HEK293T (cell line): ENCODE data around the gene NUDT12.

Experiments used
- CTCF ChIA-PET: fragments of 350-600 bp; formaldehyde crosslinking; extraction: SDS; loops from one replicate; lab custom pipeline; 2021; ENCODE audit warnings: antibody characterized with exemption, inconsistent platforms; lab: Yijun Ruan, JAX
- POLR2A ChIA-PET: fragments of 350-600 bp; formaldehyde crosslinking; extraction: SDS; loops from one replicate; lab custom pipeline; 2020; ENCODE audit warnings: antibody characterized with exemption, inconsistent platforms; lab: Yijun Ruan, JAX
- DNase-seq: peaks from one replicate; pipeline ENCODE4 v3.0.0; 2012; ENCODE audit warnings: mixed read lengths; ENCODE audit errors: extremely low spot score
- ARNT ChIP-seq: fragments of 450-650 bp; IDR thresholded peaks from 2 replicates; pipeline ENCODE4 v1.6.1; 2017; ENCODE audit warnings: mild to moderate bottlenecking
- BHLHE40 ChIP-seq: fragments of 450-650 bp; IDR thresholded peaks from 2 replicates; pipeline ENCODE4 v1.6.1; 2016; ENCODE audit warnings: mild to moderate bottlenecking, moderate library complexity, borderline replicate concordance
- CTBP1 ChIP-seq: fragments of 450-650 bp; IDR thresholded peaks from 2 replicates; pipeline ENCODE4 v1.6.1; 2016; ENCODE audit warnings: borderline replicate concordance
- ELF4 ChIP-seq: fragments of 450-650 bp; IDR thresholded peaks from 2 replicates; pipeline ENCODE4 v1.6.1; 2017; ENCODE audit warnings: antibody characterized with exemption
- FOXA1 ChIP-seq: fragments of 450-650 bp; IDR thresholded peaks from 2 replicates; pipeline ENCODE4 v1.6.1; 2016; ENCODE audit warnings: mild to moderate bottlenecking
- FOXK2 ChIP-seq: fragments of 450-650 bp; IDR thresholded peaks from 2 replicates; pipeline ENCODE4 v1.6.1; 2016; ENCODE audit warnings: mild to moderate bottlenecking
- FOXM1 ChIP-seq: fragments of 450-650 bp; IDR thresholded peaks from 2 replicates; pipeline ENCODE4 v1.6.1; 2017; ENCODE audit warnings: mild to moderate bottlenecking, borderline replicate concordance
- HDGF ChIP-seq: fragments of 450-650 bp; IDR thresholded peaks from 2 replicates; pipeline ENCODE4 v1.6.1; 2017; ENCODE audit warnings: antibody characterized with exemption, borderline replicate concordance
- L3MBTL2 ChIP-seq: fragments of 450-650 bp; conservative IDR thresholded peaks from 2 replicates; pipeline ENCODE4 v1.6.1; 2016; ENCODE audit warnings: mild to moderate bottlenecking
- LEF1 ChIP-seq: fragments of 450-650 bp; IDR thresholded peaks from 2 replicates; pipeline ENCODE4 v1.6.1; 2017; ENCODE audit warnings: mild to moderate bottlenecking, borderline replicate concordance
- NFRKB ChIP-seq: fragments of 450-650 bp; IDR thresholded peaks from 2 replicates; pipeline ENCODE4 v1.6.1; 2016; ENCODE audit warnings: mild to moderate bottlenecking, moderate library complexity
- SP1 ChIP-seq: fragments of 450-650 bp; IDR thresholded peaks from 2 replicates; pipeline ENCODE4 v1.6.1; 2017
- SUZ12 ChIP-seq: fragments of 450-650 bp; IDR thresholded peaks from 2 replicates; pipeline ENCODE4 v1.6.1; 2016; ENCODE audit warnings: mild to moderate bottlenecking
- TARDBP ChIP-seq: fragments of 450-650 bp; IDR thresholded peaks from 2 replicates; pipeline ENCODE4 v1.6.1; 2016
- ZNF384 ChIP-seq: fragments of 450-650 bp; IDR thresholded peaks from 2 replicates; pipeline ENCODE4 v1.6.1; 2016
- TF ChIP-seq, protein P1 (sequence below): fragments of 450-650 bp; IDR thresholded peaks from 2 replicates; pipeline ENCODE4 v1.6.1; 2016

Gene NUDT12

DNA sequence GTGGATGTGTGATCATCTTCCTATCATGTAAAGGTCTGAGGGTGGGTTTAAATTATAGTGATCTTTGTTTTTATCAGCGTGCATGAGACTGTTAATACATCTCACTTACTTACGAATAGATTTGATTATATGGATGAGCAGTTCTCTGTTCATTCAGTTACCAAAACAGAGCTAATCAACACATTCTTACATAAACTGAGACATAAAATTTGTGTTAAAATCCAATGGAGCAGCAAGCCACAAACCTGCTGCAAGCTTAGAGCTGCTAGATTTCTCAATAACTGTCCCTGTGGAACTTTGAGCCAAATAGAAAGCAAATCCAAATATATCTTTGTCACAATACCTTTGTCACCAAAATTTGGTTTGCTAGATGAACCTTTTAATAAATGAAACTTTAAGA, 50.1 kb downstream of the NUDT12 start:
- POLR2A ChIA-PET = no interaction called here
- CTCF ChIA-PET = no interaction called here
- no peak for DNase-seq
- TF ChIP-seq BHLHE40 = no peak

DNA sequence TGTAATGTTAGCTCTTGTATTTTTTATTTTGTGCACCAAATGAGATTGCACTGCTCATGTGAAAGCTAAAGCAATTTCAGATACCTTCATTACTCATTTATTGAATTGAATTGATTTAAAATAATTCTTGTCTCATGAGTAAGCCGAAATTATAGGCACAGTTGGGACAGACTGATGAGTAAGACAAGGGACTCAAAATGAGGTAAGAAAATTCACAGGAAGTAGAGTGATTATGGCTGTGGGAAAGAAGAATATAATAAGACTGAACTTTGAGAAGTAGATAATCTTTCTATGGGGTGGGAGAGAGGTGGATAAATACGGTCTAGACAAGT, 51.1 kb downstream of the NUDT12 start:
- no peak for DNase-seq
- TF ChIP-seq ARNT (no peak), NFRKB (no peak), FOXM1 (no peak), HDGF (no peak), TARDBP (no peak), FOXA1 (no peak), SP1 (no peak), CTBP1 (no peak), ZNF384 (no peak), ELF4 (no peak), LEF1 (no peak), FOXK2 (no peak), SUZ12 (no peak), L3MBTL2 (no peak), BHLHE40 (no peak)
- TF ChIP-seq, protein P1, sequence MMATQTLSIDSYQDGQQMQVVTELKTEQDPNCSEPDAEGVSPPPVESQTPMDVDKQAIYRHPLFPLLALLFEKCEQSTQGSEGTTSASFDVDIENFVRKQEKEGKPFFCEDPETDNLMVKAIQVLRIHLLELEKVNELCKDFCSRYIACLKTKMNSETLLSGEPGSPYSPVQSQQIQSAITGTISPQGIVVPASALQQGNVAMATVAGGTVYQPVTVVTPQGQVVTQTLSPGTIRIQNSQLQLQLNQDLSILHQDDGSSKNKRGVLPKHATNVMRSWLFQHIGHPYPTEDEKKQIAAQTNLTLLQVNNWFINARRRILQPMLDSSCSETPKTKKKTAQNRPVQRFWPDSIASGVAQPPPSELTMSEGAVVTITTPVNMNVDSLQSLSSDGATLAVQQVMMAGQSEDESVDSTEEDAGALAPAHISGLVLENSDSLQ = no peak
- POLR2A ChIA-PET = no interaction called here
- CTCF ChIA-PET = no interaction called here

DNA sequence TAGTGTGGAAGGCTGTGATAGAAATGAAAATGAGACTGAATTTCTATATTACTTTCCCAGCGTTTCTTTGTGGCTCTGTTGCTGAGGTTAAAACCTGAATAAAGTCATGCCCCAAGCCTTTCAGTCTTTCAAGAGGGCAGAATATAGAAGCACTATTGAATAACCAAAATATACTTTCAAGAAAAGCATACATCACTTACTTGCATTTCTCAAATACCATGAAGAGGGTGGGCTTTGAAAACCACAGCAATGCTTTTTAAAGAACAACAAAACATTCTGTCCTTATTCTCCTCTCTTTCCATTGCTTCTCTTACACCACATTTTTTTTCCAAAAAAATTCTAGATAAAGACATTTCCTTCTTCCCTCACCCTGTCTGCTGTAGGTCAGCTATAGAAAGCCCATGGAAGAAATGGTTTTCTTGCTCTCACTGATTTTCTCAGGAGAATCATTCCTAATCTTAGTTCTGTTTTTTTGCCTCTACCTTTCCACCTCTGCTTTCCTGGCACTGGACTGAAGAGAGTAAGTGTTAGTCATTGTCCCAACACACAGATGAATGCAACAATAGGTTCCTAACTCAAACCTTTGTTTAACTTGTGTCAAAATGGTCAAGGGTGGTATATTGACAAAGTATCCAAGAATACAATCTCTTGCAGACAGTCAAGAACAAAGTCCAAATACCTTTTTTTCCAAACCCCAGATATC, 51.6 kb downstream of the NUDT12 start:
- TF ChIP-seq FOXK2 = no peak
- TF ChIP-seq, protein P1 = no peak
- TF ChIP-seq HDGF = no peak
- no peak for TF ChIP-seq FOXA1
- no peak for TF ChIP-seq LEF1
- no peak for TF ChIP-seq ZNF384
- TF ChIP-seq BHLHE40 = no peak
- no peak for TF ChIP-seq FOXM1
- no peak for TF ChIP-seq SP1
- no peak for TF ChIP-seq CTBP1
- no peak for TF ChIP-seq ELF4
- TF ChIP-seq ARNT = no peak
- TF ChIP-seq NFRKB = no peak
- no peak for TF ChIP-seq TARDBP
- POLR2A ChIA-PET = no interaction called here
- no peak for DNase-seq
- CTCF ChIA-PET = no interaction called here

DNA sequence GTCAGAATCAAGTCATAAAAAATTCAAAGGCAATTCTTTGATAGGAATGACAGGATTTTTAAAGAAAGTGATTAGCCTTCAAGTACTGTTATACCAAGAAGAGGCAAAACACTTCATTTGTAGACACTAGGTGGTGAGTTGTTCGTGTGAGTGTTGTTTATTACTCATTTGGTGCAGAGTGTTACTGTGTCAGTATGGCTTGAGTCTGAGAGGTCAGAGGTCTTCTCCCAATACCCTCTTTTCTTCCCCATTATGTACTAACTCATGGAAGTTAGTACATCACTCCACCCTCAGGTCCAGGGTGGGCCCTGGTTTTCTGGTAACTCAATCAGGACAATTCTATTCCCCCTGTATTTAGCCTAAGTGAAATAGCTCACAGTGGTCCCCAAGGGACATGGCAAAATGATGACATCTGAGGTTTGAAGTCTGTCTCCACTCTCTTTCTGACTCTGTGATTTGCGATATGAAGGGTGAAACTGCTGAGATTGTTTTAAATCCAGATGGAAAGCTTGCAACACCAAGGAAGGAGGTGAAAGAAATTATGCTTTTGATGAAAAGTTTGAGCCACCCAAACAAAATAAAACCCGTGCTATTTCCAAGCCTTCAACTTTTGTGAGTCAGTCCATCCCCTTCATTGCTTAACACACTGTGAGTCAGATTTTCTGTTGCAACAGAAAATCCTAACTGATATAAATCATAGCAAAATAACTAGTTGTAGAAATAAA, 56.8 kb downstream of the NUDT12 start:
- no peak for DNase-seq
- TF ChIP-seq ARNT (no peak), FOXM1 (no peak), LEF1 (no peak), SP1 (no peak), FOXA1 (no peak), CTBP1 (no peak), NFRKB (no peak), SUZ12 (no peak), FOXK2 (no peak), L3MBTL2 (no peak), ELF4 (no peak), ZNF384 (no peak), BHLHE40 (no peak), HDGF (no peak), TARDBP (no peak)
- TF ChIP-seq, protein P1 = no peak
- ChIA-PET CTCF (no interaction called here), POLR2A (interaction anchor here (0.6 kb wide), 1 partner anchor 1725 kb away, joined by 3 read pairs; no protein-coding TSS in a partner anchor)

DNA sequence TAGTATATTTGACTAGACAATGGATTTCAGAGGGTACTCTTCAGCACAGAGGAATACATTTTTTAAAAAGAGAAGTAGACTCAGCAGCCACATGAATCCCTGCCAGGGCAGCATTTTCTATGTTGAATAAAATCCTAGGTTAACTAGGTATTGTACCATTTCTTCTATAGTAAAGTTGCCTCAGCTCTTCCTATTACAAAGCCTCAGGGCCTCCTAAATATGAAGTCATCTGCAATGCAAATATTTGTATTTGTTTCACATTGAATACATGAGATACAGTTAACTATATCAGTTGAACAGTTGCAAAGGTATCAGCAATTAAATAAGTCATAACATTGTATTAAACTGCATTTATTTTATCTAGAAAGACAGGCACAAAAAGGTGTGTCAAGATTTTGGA, 59.5 kb downstream of the NUDT12 start:
- DNase-seq = no peak
- POLR2A ChIA-PET = interaction anchor here (1.4 kb wide), 1 partner anchor 60 kb away, joined by 3 read pairs; no protein-coding TSS in a partner anchor
- CTCF ChIA-PET = no interaction called here
- no peak for TF ChIP-seq L3MBTL2
- no peak for TF ChIP-seq NFRKB
- no peak for TF ChIP-seq SUZ12
- TF ChIP-seq ELF4 = no peak
- TF ChIP-seq SP1 = no peak
- TF ChIP-seq FOXM1 = no peak
- TF ChIP-seq ARNT = no peak
- TF ChIP-seq TARDBP = no peak

DNA sequence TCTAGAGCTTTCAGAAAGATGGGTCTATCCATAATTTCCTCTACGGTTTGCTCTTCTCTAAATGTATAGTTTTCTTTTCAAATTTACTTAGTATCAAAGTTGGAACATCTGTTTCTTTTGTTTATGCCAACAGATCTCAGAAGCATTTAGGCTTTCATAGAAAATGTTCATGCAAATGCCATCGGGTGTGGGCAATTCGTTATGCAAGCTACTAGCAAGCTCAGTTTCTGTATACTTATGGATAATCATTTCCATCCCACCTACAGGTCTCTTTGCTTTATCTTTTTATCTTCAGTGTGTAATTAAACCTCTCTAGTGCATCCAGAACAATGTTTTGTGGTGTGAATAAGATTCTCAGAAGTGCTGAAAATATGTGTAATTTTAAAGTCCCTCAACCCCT, 59.9 kb downstream of the NUDT12 start:
- no peak for DNase-seq
- ChIA-PET CTCF (no interaction called here), POLR2A (interaction anchor here (1.4 kb wide), 1 partner anchor 61 kb away, joined by 3 read pairs; no protein-coding TSS in a partner anchor)
- no peak for TF ChIP-seq ZNF384
- TF ChIP-seq, protein P1 = no peak
- TF ChIP-seq ELF4 = no peak
- TF ChIP-seq L3MBTL2 = no peak
- TF ChIP-seq SP1 = no peak
- TF ChIP-seq ARNT = no peak
- no peak for TF ChIP-seq CTBP1
- TF ChIP-seq TARDBP = no peak
- TF ChIP-seq NFRKB = no peak
- no peak for TF ChIP-seq FOXM1
